ENCODE data around the gene NMNAT2.
A peak's percentile ranks its signal among the peaks of the same experiment; 100 is the strongest.
"Not testable (repeated sequence)": the region's sequence is repeated elsewhere in the genome, so short reads cannot be mapped to it uniquely, and the experiment has no call there.

The NMNAT2 gene

GRCh38 chr1:183285256-183285655 is 132.9 kb downstream of the NMNAT2 start:
- DNase-seq (ENCODE audit: low read depth) = no peak

GRCh38 chr1:183284086-183284485 is 134.1 kb downstream of the NMNAT2 start:
- DNase-seq (ENCODE audit: low read depth) = no peak

GRCh38 chr1:183283286-183283685 is 134.9 kb downstream of the NMNAT2 start:
- no peak for DNase-seq (ENCODE audit: low read depth)

- DNase-seq (ENCODE audit: low read depth) = no peak
Observed at GRCh38 chr1:183282101-183282855, 135.9 kb downstream of the NMNAT2 start.

DNA sequence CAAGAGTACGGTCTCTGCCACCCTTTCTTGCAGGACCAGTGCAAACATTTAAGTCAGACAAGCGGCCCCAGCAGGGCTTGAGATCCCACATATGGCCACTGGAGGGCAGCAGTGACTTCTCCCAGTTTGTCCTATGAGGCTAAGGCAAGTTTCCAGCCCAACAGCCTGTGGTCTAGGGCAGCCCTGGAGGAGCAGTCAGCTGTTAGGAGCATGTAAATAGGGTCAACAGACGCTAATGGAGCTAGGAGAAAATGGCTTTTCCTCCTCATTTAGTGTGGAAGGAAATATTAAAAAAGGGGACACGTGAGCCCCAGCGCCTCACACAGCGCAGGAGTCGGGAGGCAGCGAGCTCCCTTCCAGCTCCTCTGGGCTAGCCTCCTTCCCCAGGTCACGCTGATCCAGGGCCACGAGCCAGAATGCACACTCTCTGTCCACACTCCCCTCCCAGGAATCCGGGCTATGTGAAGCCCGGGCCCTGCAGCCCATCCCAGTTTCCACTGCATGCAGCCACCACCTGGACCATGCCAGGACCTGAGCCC is 136.6 kb downstream of the NMNAT2 start:
- DNase-seq (ENCODE audit: low read depth) = peak; percentile 68

GRCh38 chr1:183281039-183281438 is 137.1 kb downstream of the NMNAT2 start:
- DNase-seq (ENCODE audit: low read depth) = no peak

GRCh38 chr1:183279835-183280234 is 138.3 kb downstream of the NMNAT2 start:
- DNase-seq (ENCODE audit: low read depth) = no peak

DNA sequence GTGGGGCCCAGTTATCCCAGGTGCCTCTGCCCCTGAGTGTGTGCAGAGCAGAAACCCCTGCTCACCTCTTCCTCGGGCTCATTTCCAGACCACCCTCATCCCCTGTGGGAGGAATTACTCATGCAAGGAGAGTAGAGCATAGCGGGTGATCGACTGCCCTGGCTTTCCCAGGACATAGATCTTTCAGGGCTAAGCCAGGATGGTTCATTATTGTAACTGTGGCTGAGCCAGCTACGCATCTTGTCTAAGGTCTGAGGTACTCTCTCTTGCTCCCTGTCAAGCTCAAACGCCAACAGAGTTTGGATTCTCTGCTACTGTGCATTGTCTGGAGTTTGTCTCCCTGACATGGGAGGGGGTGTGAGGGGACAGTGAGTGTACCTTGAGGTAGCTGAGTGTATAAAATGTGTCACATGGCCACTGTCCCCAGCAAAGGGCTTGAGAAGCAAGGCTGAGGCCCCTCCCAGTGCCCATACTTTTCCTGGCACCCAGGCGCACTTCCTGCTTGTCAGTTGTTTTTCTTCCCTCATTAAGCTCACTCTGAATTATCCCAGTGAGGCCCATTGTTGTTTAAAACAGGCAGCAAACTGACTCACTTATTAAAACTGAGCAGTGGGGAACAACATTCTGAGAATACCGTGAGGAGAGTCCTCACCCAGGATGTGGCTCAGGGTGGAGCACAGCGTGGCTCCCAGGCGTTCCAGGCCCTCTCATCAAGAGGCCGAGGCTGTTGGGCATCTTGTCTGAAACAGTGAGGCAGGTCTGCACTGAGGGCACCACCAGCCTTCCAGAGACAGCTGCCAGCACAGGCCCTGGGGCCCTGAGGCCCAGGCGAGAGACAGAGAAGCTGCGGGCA is 139.2 kb downstream of the NMNAT2 start:
- no peak for DNase-seq (ENCODE audit: low read depth)

DNA sequence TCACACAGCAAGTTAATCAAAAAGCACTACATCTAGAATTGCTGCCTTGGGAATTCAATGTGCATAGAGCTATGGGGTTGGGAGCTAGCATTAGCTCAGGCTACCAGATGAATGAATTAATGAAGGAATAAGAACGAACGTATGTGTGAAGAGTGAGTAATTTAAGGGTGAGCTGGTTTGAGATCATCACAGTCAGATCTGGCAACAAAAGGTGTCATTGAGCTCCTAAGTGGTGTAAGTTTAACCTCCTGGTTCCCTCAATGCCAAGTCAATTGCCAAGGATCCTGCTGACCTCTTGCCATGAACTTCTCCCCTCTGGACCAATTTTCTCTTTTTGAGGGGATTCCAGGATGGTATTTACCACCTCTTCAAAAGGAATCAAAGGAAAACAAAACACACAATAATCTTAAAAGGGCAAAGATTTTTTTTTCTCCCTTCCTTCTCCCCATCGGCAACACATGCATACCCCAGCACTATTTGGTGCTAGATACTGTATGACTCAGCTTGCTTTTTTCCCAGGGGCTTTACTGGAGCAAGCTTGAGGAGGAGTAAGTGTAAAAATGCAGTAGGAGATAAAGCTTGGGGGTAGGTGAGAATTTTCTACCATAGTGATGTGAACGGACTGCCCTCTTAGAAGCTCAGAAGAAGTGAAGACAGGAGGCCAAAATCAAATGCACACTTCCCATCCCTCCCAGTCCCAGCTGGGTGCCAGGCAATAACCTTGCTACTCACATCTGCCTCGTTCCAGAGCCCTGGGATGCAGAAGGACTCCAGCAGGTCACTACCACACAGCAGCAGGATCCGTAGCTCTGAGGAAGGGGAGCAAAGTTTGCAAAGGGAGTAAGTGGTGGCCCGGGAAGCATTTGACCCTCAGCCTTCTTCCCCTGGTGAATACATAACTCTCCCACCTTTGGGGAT is 140.1 kb downstream of the NMNAT2 start:
- no peak for DNase-seq (ENCODE audit: low read depth)

- no peak for DNase-seq (ENCODE audit: low read depth)
Observed at GRCh38 chr1:183276386-183277080, 141.6 kb downstream of the NMNAT2 start.

DNA sequence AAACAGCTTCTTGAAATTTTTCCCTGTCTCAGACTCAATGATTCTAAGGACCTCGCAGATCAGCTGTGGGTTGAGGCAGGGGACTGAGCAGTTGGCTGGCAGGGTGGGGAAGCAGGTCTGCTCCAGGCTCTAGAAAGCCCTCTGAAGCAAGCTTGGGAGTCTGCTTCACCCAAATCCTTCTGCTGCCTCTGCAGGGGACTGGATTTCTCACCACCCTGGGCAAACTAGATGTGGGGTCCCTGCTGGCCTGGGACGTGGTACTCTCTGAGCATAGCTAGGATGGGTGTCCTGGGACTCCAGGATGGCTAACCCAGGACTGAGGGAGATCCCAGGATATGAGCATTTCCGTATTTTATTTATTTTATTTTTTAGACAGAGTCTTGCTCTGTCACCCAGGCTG is 142.9 kb downstream of the NMNAT2 start:
- no peak for DNase-seq (ENCODE audit: low read depth)

- DNase-seq (ENCODE audit: low read depth) = no peak
Observed at GRCh38 chr1:183274836-183275235, 143.3 kb downstream of the NMNAT2 start.

DNA sequence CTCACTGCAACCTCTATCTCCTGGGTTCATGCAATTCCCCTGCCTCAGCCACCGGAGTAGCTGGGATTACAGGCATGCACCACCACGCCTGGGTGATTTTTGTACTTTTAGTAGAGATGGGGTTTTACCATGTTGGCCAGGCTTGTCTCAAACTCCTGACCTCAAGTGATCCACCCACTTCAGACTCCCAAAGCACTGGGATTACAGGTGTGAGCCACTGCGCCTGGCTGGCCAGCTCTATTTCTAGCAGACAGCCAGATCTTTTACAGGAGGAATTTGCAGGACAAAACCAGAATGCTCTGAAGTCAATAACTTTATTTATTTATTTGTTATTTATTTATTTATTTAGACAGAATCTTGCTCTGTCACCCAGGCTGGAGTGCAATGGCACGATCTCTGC is 144.2 kb downstream of the NMNAT2 start:
- not testable (repeated sequence) for DNase-seq (ENCODE audit: low read depth)

DNA sequence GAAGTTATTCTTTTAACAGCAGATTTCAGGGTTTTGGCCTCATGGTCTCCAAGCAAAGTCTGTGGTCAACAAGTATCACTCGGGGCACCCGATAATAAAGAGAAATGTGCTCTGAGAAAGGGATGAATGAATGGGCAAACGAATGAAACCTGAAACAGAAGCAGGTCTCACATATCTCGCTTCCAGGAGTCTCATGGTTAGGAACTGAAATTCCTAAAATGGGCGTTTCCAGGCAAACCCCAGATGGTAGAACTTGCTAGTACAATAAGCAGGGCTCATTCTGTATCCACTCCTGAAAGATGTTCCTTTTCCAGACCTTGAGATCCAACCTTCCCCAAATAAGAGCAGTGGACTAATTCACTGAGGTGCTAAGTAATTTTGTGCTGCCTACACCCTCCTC is 144.9 kb downstream of the NMNAT2 start:
- no peak for DNase-seq (ENCODE audit: low read depth)

DNA sequence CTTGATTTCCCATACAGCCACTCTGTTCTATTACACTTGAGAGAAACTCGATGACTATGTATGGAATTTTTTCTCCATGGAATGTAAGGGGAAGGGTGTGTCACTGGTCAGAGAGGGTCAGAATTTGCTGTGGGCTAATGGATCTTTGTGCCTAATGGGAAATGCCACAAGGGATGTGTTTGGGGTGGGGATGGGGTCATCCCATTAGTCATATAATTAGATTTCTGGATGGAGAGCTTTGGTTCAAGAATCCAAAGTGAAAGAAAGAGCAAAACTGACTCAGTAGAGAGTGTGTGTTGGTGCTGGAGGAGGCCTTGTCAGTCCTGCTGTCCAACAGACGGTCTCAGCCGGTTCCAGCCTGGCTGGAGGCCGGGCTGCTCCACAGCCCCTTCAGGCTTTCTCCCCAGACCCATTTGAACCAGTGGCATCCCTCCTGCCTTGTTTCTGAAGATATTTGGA is 145.8 kb downstream of the NMNAT2 start:
- DNase-seq (ENCODE audit: low read depth) = no peak

DNA sequence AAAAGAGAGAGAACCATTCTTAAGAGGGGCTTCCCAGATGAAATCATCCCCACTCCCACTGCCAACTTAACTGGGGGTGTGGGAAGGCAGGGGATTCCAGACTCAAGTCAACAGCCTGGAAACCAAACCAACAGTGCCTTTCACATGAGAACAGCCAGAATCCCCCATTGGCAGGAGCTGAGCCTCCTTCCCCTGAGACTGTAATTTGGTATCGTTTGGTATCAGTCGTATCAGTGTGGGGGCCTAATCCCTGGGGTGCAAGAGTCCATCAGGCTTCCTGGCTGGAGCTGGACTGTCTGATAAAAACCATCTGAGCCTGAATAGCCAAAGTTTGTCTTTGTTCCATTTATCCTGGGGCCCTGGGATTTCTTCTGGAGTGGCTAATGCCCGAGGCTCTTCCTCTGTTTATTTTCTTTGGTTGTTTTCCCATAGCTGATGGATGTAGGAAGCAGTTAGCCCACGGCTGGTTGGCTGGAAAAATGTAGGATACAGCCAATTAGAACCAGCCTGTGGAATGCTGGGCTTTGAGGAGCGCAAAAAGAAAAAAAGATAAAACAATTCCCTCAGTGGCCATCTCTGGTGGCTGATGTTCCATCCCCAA is 147.5 kb downstream of the NMNAT2 start:
- DNase-seq (ENCODE audit: low read depth) = no peak

GRCh38 chr1:183267646-183268431 is 150.3 kb downstream of the NMNAT2 start:
- DNase-seq (ENCODE audit: low read depth) = no peak

DNA sequence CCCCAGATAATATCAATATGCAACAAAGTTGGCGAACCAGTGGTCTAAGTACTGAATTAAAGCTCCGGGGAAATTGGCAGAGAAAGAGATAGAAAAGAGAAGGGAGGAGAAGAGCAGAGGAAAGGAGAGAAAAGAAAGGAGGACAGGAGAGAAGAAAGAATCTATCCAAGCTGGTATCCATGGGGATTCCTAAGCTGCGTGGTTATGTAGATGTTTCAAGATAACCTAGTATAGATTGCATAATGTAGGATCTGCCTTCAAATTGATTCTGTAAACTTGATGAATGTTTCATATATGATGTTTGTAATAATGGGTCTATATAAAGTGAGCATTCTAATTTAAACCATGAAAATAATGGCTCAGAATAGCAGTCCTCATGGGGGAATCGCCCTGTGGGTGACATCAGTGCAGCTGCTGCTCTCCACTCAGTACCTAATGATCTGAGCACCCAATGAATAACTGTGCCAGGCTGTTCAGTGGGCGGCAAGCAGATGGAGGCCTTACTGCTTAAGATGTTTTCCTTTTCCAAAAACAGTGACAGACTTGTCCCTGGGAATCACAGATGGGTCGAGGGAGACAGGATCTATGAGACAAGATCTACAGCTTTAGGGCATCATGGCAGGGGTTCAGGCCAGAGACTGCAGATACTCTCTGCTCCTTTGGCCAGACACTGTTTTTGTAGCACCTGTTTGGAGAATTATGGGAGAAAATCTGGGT is 154.1 kb downstream of the NMNAT2 start:
- no peak for DNase-seq (ENCODE audit: low read depth)

- no peak for DNase-seq (ENCODE audit: low read depth)
Observed at GRCh38 chr1:183262628-183263200, 155.5 kb downstream of the NMNAT2 start.

Data from CMK (cell line).